GM21390 (cell line): ENCODE data around the gene SPATS2.
A peak's percentile ranks its signal among the peaks of the same experiment; 100 is the strongest.
"Not testable (repeated sequence)": the region's sequence is repeated elsewhere in the genome, so short reads cannot be mapped to it uniquely, and the experiment has no call there.

Source experiments
- ATAC-seq: cut with Tn5 transposase; IDR thresholded peaks from one replicate; pipeline ENCODE4 v1.9.1; 2021; ENCODE audit not compliant: unreplicated experiment

SPATS2 gene

GRCh38 chr12:49367381-49368239 is at the start of gene SPATS2:
Gene SPATS2 (plus strand): TSS chr12:49367462. CDS start chr12:49461013, 93,551 bp downstream.
- no peak for ATAC-seq

- ATAC-seq, result not testable (repeated sequence)
These were observed 46.7 kb upstream of the SPATS2 start for GRCh38 chr12:49320411-49321103.

- ATAC-seq, result no peak
These were observed 44.9 kb upstream of the SPATS2 start for GRCh38 chr12:49322367-49322707.

- ATAC-seq, result peak; percentile 98
These were observed 44.3 kb upstream of the SPATS2 start, which contains the start of gene TROAP for GRCh38 chr12:49322708-49323523. Gene TROAP (plus strand): TSS chr12:49323255. CDS start chr12:49323609, 354 bp downstream.

GRCh38 chr12:49323524-49324097 is 43.7 kb upstream of the SPATS2 start:
- no peak for ATAC-seq

GRCh38 chr12:49325606-49326005 is 41.7 kb upstream of the SPATS2 start:
- no peak for ATAC-seq

- no peak for ATAC-seq
These were observed 39.9 kb upstream of the SPATS2 start for GRCh38 chr12:49327368-49327767.

GRCh38 chr12:49327887-49328286 is 39.4 kb upstream of the SPATS2 start:
- no peak for ATAC-seq

- ATAC-seq, result no peak
These were observed 38.4 kb upstream of the SPATS2 start for GRCh38 chr12:49328816-49329215.

- no peak for ATAC-seq
These were observed 37.1 kb upstream of the SPATS2 start for GRCh38 chr12:49330032-49330619.

GRCh38 chr12:49330631-49331379 is 36.5 kb upstream of the SPATS2 start:
- ATAC-seq, result no peak

GRCh38 chr12:49331380-49332222 is 35.7 kb upstream of the SPATS2 start:
- no peak for ATAC-seq

GRCh38 chr12:49332441-49332861 is 34.8 kb upstream of the SPATS2 start:
- no peak for ATAC-seq

GRCh38 chr12:49332891-49333371 is 34.3 kb upstream of the SPATS2 start:
- ATAC-seq, result no peak

GRCh38 chr12:49333778-49334177 is 33.5 kb upstream of the SPATS2 start:
- not testable (repeated sequence) for ATAC-seq

- ATAC-seq, result no peak
These were observed 33.0 kb upstream of the SPATS2 start for GRCh38 chr12:49334226-49334625.

GRCh38 chr12:49334681-49335080 is 32.6 kb upstream of the SPATS2 start:
- ATAC-seq, result no peak

GRCh38 chr12:49335118-49335954 is 31.9 kb upstream of the SPATS2 start:
- ATAC-seq, result no peak
